Measurements from ENCODE around the gene AK9. TPM values are rescaled to one million over a fixed set of nuclear protein-coding genes. Genes with fewer than 3 reads are reported as not detected.

AK9 gene
- total and polyA plus RNA-seq, 10 of the 15 experiments (the other 5 are each of a cell fraction or from before 2014, with no cell fraction given): 2.1 to 7.4 (median 4.2) TPM

DNA sequence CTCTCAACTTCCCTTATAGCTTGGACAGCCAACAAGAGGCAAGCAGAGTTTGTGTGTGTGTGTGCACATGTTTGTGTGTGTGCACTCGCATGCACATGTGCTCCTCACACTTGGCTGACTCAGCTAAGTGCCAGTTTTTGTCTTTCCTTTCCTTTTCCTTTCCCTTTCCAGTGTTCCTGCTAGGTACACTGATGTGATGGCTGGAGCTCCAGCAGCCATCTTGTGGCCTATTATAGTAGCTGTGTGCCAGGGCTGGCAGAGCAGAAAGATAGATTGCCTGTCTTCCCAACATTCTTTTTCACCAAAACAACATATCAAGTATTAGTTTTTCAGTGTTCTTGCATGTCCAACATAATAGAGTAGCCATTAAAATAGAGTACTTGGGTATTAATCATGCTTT lies 79.5 kb downstream of the AK9 start:
- H2AFZ ChIP-seq (ENCODE audit: control insufficient read depth, low read depth, low read length): no peak overlapping the region
- RAD21 ChIA-PET (ENCODE audit: unreplicated experiment): no interaction called here
- H3K27ac ChIP-seq (ENCODE audit: control insufficient read depth, insufficient read depth): no peak overlapping the region
- POLR2A ChIA-PET: no interaction called here
- no peaks in the 10 kb centered on the region for H3K27me3 ChIP-seq (replicated peaks in 1 of 2; ENCODE audit: control insufficient read depth in 2 of 2, insufficient read depth in 2 of 2, low read length in 1 of 2)
- BruUV-seq (replicated peaks): no TSS peak
- intact Hi-C loops (cut with micrococcal nuclease; ENCODE audit: unreplicated experiment) (no loop called here), in situ Hi-C loops (cut with MboI) (no loop called here)
- no peak overlapping the region for H3K9ac ChIP-seq (ENCODE audit: control insufficient read depth, insufficient read depth, low read length)
- TF ChIP-seq ZBTB33 (IDR thresholded peaks at IDR 0.05) (no peak), GABPA (IDR thresholded peaks at IDR 0.05; ENCODE audit: low read depth) (no peak), DPF2 (IDR thresholded peaks at IDR 0.05) (no peak), HDGF (IDR thresholded peaks at IDR 0.05) (no peak), MYB (IDR thresholded peaks at IDR 0.05; ENCODE audit: borderline replicate concordance, low read depth, low read length) (no peak), ZNF622 (IDR thresholded peaks at IDR 0.05) (no peak), NBN (IDR thresholded peaks at IDR 0.05) (no peak), SIX5 (IDR thresholded peaks at IDR 0.05; ENCODE audit: low read depth, low read length, severe bottlenecking) (no peak)
- TF ChIP-seq, protein P1, sequence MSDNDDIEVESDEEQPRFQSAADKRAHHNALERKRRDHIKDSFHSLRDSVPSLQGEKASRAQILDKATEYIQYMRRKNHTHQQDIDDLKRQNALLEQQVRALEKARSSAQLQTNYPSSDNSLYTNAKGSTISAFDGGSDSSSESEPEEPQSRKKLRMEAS (IDR thresholded peaks at IDR 0.05; ENCODE audit: low read depth, low read length): no peak
- TF ChIP-seq, protein P2, sequence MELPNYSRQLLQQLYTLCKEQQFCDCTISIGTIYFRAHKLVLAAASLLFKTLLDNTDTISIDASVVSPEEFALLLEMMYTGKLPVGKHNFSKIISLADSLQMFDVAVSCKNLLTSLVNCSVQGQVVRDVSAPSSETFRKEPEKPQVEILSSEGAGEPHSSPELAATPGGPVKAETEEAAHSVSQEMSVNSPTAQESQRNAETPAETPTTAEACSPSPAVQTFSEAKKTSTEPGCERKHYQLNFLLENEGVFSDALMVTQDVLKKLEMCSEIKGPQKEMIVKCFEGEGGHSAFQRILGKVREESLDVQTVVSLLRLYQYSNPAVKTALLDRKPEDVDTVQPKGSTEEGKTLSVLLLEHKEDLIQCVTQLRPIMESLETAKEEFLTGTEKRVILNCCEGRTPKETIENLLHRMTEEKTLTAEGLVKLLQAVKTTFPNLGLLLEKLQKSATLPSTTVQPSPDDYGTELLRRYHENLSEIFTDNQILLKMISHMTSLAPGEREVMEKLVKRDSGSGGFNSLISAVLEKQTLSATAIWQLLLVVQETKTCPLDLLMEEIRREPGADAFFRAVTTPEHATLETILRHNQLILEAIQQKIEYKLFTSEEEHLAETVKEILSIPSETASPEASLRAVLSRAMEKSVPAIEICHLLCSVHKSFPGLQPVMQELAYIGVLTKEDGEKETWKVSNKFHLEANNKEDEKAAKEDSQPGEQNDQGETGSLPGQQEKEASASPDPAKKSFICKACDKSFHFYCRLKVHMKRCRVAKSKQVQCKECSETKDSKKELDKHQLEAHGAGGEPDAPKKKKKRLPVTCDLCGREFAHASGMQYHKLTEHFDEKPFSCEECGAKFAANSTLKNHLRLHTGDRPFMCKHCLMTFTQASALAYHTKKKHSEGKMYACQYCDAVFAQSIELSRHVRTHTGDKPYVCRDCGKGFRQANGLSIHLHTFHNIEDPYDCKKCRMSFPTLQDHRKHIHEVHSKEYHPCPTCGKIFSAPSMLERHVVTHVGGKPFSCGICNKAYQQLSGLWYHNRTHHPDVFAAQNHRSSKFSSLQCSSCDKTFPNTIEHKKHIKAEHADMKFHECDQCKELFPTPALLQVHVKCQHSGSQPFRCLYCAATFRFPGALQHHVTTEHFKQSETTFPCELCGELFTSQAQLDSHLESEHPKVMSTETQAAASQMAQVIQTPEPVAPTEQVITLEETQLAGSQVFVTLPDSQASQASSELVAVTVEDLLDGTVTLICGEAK (IDR thresholded peaks at IDR 0.05; ENCODE audit: borderline replicate concordance): no peak
- WGBS (ENCODE audit: insufficient coverage, insufficient replicate concordance, low lambda C conversion rate, missing lambda C conversion rate): 95% methylated on average over 1 of the region's 1 CpG
- H3K9me3 ChIP-seq (replicated peaks; ENCODE audit: control insufficient read depth, insufficient read depth, low read length): peaks cover 1% of the 10 kb centered on the region; the same call in 2 of the 3 replicates
- H3K79me2 ChIP-seq (ENCODE audit: control insufficient read depth, insufficient read depth, low read length): no peaks in the 10 kb centered on the region
- ATAC-seq (no peak), FAIRE-seq (no peak), DNase-seq (ENCODE audit: low read depth, low spot score) (no peak)
- no peak overlapping the region for H3K4me2 ChIP-seq (ENCODE audit: control insufficient read depth, insufficient read depth)
- no peaks in the 10 kb centered on the region for H4K20me1 ChIP-seq (ENCODE audit: control insufficient read depth, insufficient read depth)
- no peaks in the 10 kb centered on the region for H3K4me1 ChIP-seq (ENCODE audit: control insufficient read depth, insufficient read depth, low read length)
- H3K36me3 ChIP-seq (ENCODE audit: control insufficient read depth in 2 of 2, insufficient read depth in 2 of 2, low read length in 1 of 2): no peaks in the 10 kb centered on the region
- SMC1A ChIA-PET (ENCODE audit: uncharacterized antibody, unreplicated experiment): no interaction called here
- CTCF ChIA-PET: no interaction called here
- H3K4me3 ChIP-seq: no peak overlapping the region

Measured in GM12878 (cell line).